DND-41 (cell line): ENCODE results near the gene HEPACAM2.

ENCODE experiments used
- ATAC-seq: fragments of 200-7000 bp; cut with Tn5 transposase; 3 replicates; pipeline ENCODE4 v1.9.1; 2021; ENCODE audit warnings: low read depth; ENCODE audit not compliant: insufficient read depth
- DNase-seq: peaks from one replicate; pipeline ENCODE4 v3.0.0-alpha.2; 2020
- H2AFZ ChIP-seq: 2 replicates; pipeline ENCODE4 v1.6.0; 2012; ENCODE audit warnings: low read depth, low read length
- H3K27ac ChIP-seq: 2 replicates; pipeline ENCODE4 v1.5.1; 2012; ENCODE audit warnings: low read length, inconsistent platforms
- H3K27me3 ChIP-seq: fragments of 200-600 bp; sonication (generic); 2 replicates; pipeline ENCODE4 v1.6.0; 2012; ENCODE audit warnings: low read length, mild to moderate bottlenecking, inconsistent platforms; ENCODE audit not compliant: insufficient read depth, poor library complexity
- H3K36me3 ChIP-seq: 2 replicates; pipeline ENCODE4 v1.5.1; 2012; ENCODE audit warnings: low read length, inconsistent platforms; ENCODE audit not compliant: insufficient read depth
- H3K4me1 ChIP-seq: 2 replicates; pipeline ENCODE4 v1.5.1; 2012; ENCODE audit warnings: mild to moderate bottlenecking, low read length; ENCODE audit not compliant: insufficient read depth
- H3K4me2 ChIP-seq: 2 replicates; pipeline ENCODE4 v1.6.0; 2012; ENCODE audit warnings: mild to moderate bottlenecking, moderate library complexity, low read length, inconsistent platforms; ENCODE audit not compliant: insufficient read depth
- H3K4me3 ChIP-seq, 2 experiments: fragments of 200-600 bp in 1 of 2; shearing (Covaris generic) in 1 of 2; 2 replicates each; pipeline ENCODE4 v1.5.1; 2012 to 2016; ENCODE audit warnings: inconsistent platforms in 2 of 2, low read length in 2 of 2, mild to moderate bottlenecking in 2 of 2, low read depth in 1 of 2, moderate library complexity in 1 of 2
- H3K79me2 ChIP-seq: 2 replicates; pipeline ENCODE4 v1.6.0; 2012; ENCODE audit warnings: low read length, inconsistent platforms; ENCODE audit not compliant: insufficient read depth
- H3K9ac ChIP-seq: 2 replicates; pipeline ENCODE4 v1.6.0; 2012; ENCODE audit warnings: low read depth, mild to moderate bottlenecking, inconsistent platforms, low read length, moderate library complexity
- H3K9me3 ChIP-seq: 2 replicates; pipeline ENCODE4 v1.5.1; 2012; ENCODE audit warnings: low read length, moderate library complexity, mild to moderate bottlenecking, inconsistent platforms; ENCODE audit not compliant: insufficient read depth, severe bottlenecking
- H4K20me1 ChIP-seq: 2 replicates; pipeline ENCODE4 v1.6.0; 2012; ENCODE audit warnings: low read length; ENCODE audit not compliant: insufficient read depth
- CTCF ChIP-seq: IDR thresholded peaks from 2 replicates; pipeline ENCODE4 v1.5.1; 2012; ENCODE audit warnings: borderline replicate concordance, low read length, moderate library complexity, mild to moderate bottlenecking; ENCODE audit not compliant: poor library complexity, severe bottlenecking; ENCODE audit errors: extremely low read depth
- EZH2 ChIP-seq: IDR thresholded peaks from 3 replicates; pipeline ENCODE4 v1.6.1; 2012; ENCODE audit warnings: borderline replicate concordance, low read depth, mild to moderate bottlenecking, moderate library complexity, low read length, inconsistent platforms; ENCODE audit not compliant: severe bottlenecking

The HEPACAM2 gene

GRCh38 chr7:93196336-93196735 lies 29.9 kb downstream of the HEPACAM2 start:
- ATAC-seq: no peak
- Histone ChIP-seq H3K9ac (no peak overlapping the region), H3K27ac (no peak overlapping the region), H3K36me3 (no peaks in the 10 kb centered on the region), H3K4me3 (no peak overlapping the region), H3K4me2 (no peak overlapping the region), H3K79me2 (no peaks in the 10 kb centered on the region), H4K20me1 (no peaks in the 10 kb centered on the region), H3K9me3 (no peaks in the 10 kb centered on the region), H3K4me1 (no peaks in the 10 kb centered on the region), H3K27me3 (peaks cover 8% of the 10 kb centered on the region), H2AFZ (no peak overlapping the region)
- TF ChIP-seq CTCF (no peak), EZH2 (no peak)
- DNase-seq: no peak

- TF ChIP-seq EZH2: no peak
- no peak for TF ChIP-seq CTCF
- H3K4me2 ChIP-seq: no peak overlapping the region
- DNase-seq (no peak), ATAC-seq (no peak)
- no peaks in the 10 kb centered on the region for H3K36me3 ChIP-seq
- no peaks in the 10 kb centered on the region for H4K20me1 ChIP-seq
- H3K9ac ChIP-seq: no peak overlapping the region
- H3K9me3 ChIP-seq: no peaks in the 10 kb centered on the region
- no peak overlapping the region for H3K27ac ChIP-seq
- H3K4me1 ChIP-seq: no peaks in the 10 kb centered on the region
- no peaks in the 10 kb centered on the region for H3K79me2 ChIP-seq
- H2AFZ ChIP-seq: no peak overlapping the region
- no peak overlapping the region for H3K4me3 ChIP-seq
- peaks cover 15% of the 10 kb centered on the region for H3K27me3 ChIP-seq
These were observed 31.9 kb downstream of the HEPACAM2 start for GRCh38 chr7:93194386-93194785.

GRCh38 chr7:93188870-93189634 lies 37.2 kb downstream of the HEPACAM2 start:
- H3K4me3 ChIP-seq: no peak overlapping the region
- H3K27me3 ChIP-seq: peaks cover 18% of the 10 kb centered on the region
- no peaks in the 10 kb centered on the region for H4K20me1 ChIP-seq

More at GRCh38 chr7:93188870-93189634, 37.2 kb downstream of the HEPACAM2 start:
- DNase-seq (no peak), ATAC-seq (no peak)
- Histone ChIP-seq H3K27ac (no peak overlapping the region), H3K9me3 (no peaks in the 10 kb centered on the region), H3K9ac (no peak overlapping the region), H3K4me1 (no peaks in the 10 kb centered on the region), H3K4me2 (no peak overlapping the region), H3K79me2 (no peaks in the 10 kb centered on the region), H3K36me3 (no peaks in the 10 kb centered on the region), H2AFZ (no peak overlapping the region)
- TF ChIP-seq CTCF (no peak), EZH2 (no peak)
